ENCODE results near the gene NDUFV1. TPM values are rescaled to one million over a fixed set of nuclear protein-coding genes. Genes with fewer than 3 reads are reported as not detected.

Gene NDUFV1
- total and polyA plus RNA-seq, 9 of the 15 experiments (the other 6 are each of a cell fraction or from before 2014, with no cell fraction given): 10.8 to 423 (median 209) TPM

- TF ChIP-seq NFE2L1 (tag; IDR thresholded peaks at IDR 0.05; ENCODE audit: borderline replicate concordance, low read depth): no peak
- no peak for TF ChIP-seq IRF2 (CRISPR knock-in tag; IDR thresholded peaks at IDR 0.05)
- no peak for TF ChIP-seq ZNF584 (CRISPR knock-in tag; IDR thresholded peaks at IDR 0.05; ENCODE audit: low read depth)
- TF ChIP-seq ZNF239 (CRISPR knock-in tag; IDR thresholded peaks at IDR 0.05): no peak
- TF ChIP-seq XRCC5 (IDR thresholded peaks at IDR 0.05; ENCODE audit: low read depth, low read length): peak; percentile 87
- no peak for TF ChIP-seq PYGO2 (tag; IDR thresholded peaks at IDR 0.05)
- peak; percentile 94 for TF ChIP-seq RBFOX2 (IDR thresholded peaks at IDR 0.05; ENCODE audit: low read depth, low read length)
- TF ChIP-seq TAF9B (IDR thresholded peaks at IDR 0.05; ENCODE audit: partially characterized antibody): peak; percentile 61
- no peak for TF ChIP-seq HOMEZ (CRISPR knock-in tag; IDR thresholded peaks at IDR 0.05)
- no peak for TF ChIP-seq RERE (CRISPR knock-in tag; IDR thresholded peaks at IDR 0.05; ENCODE audit: borderline replicate concordance)
- TF ChIP-seq HMGN3 (IDR thresholded peaks at IDR 0.05; ENCODE audit: borderline replicate concordance, extremely low read depth, insufficient read length, low read depth, low read length): peak; percentile 85
- TF ChIP-seq FOXA1 (IDR thresholded peaks at IDR 0.05; ENCODE audit: borderline replicate concordance): no peak
- TF ChIP-seq POLR2AphosphoS2 (IDR thresholded peaks at IDR 0.05; ENCODE audit: low read length): peak; percentile 62; the same call in 1 of the 2 replicates
- no peak for TF ChIP-seq ZNF668 (CRISPR knock-in tag; IDR thresholded peaks at IDR 0.05)
- TF ChIP-seq DIDO1 (tag; IDR thresholded peaks at IDR 0.05; ENCODE audit: low read depth): no peak
- TF ChIP-seq ATF6 (CRISPR knock-in tag; IDR thresholded peaks at IDR 0.05): no peak; the same call in 1 of the 2 replicates
Measured at GRCh38 chr11:67583247-67584204, 23.2 kb upstream of the NDUFV1 start, which contains the start of gene GSTP1 (continued).
